GM23248 (cell line): ENCODE results near the gene FRS2. TPM values are rescaled to one million over a fixed set of nuclear protein-coding genes. Genes with fewer than 3 reads are reported as not detected.

ENCODE experiments used
- DNase-seq: peaks from one replicate; pipeline ENCODE4 v3.0.0-alpha.2; 2015
- H2AFZ ChIP-seq: fragments of 200-600 bp; sonication (generic); 2 replicates; pipeline ENCODE4 v1.6.1; 2016; ENCODE audit warnings: antibody characterized with exemption
- H3F3A ChIP-seq: fragments of 200-600 bp; sonication (generic); 2 replicates; pipeline ENCODE4 v1.6.1; 2016; ENCODE audit warnings: mild to moderate bottlenecking, antibody characterized with exemption, mixed run types; ENCODE audit not compliant: insufficient read depth
- H3K27ac ChIP-seq: fragments of 200-600 bp; sonication (generic); 2 replicates; pipeline ENCODE4 v1.5.1; 2016; ENCODE audit warnings: mild to moderate bottlenecking
- H3K27me3 ChIP-seq: fragments of 200-600 bp; sonication (generic); replicated peaks from 2 replicates; pipeline ENCODE4 v1.6.1; 2016; ENCODE audit warnings: mild to moderate bottlenecking; ENCODE audit not compliant: insufficient read depth
- H3K36me3 ChIP-seq: fragments of 200-600 bp; sonication (generic); 2 replicates; pipeline ENCODE4 v1.6.1; 2016; ENCODE audit warnings: low read depth, mild to moderate bottlenecking
- H3K4me1 ChIP-seq: fragments of 200-600 bp; sonication (generic); 2 replicates; pipeline ENCODE4 v1.6.1; 2016; ENCODE audit warnings: mild to moderate bottlenecking; ENCODE audit not compliant: insufficient read depth
- H3K4me2 ChIP-seq: fragments of 200-600 bp; sonication (generic); one replicate; pipeline ENCODE4 v1.6.1; 2016; ENCODE audit warnings: mild to moderate bottlenecking; ENCODE audit not compliant: unreplicated experiment
- H3K4me3 ChIP-seq: fragments of 200-600 bp; sonication (generic); 2 replicates; pipeline ENCODE4 v1.5.1; 2016; ENCODE audit warnings: mild to moderate bottlenecking
- H3K79me2 ChIP-seq: fragments of 200-600 bp; sonication (generic); 2 replicates; pipeline ENCODE4 v1.6.1; 2016; ENCODE audit warnings: mild to moderate bottlenecking; ENCODE audit not compliant: insufficient read depth
- H3K9ac ChIP-seq: fragments of 200-600 bp; sonication (generic); 2 replicates; pipeline ENCODE4 v1.6.1; 2016; ENCODE audit warnings: mild to moderate bottlenecking
- H3K9me2 ChIP-seq: fragments of 200-600 bp; sonication (generic); 2 replicates; pipeline ENCODE4 v1.6.1; 2016; ENCODE audit warnings: mixed run types, mild to moderate bottlenecking, moderate library complexity; ENCODE audit not compliant: insufficient read depth
- H3K9me3 ChIP-seq: fragments of 200-600 bp; sonication (generic); one replicate; pipeline ENCODE4 v1.6.1; 2017; ENCODE audit warnings: low read depth
- H4K20me1 ChIP-seq: fragments of 200-600 bp; sonication (generic); 2 replicates; pipeline ENCODE4 v1.6.0; 2016; ENCODE audit not compliant: insufficient read depth
- EZH2 ChIP-seq: fragments of 200-600 bp; sonication (generic); IDR thresholded peaks from 2 replicates; pipeline ENCODE4 v1.6.1; 2018; ENCODE audit warnings: antibody characterized with exemption, mild to moderate bottlenecking; ENCODE audit not compliant: insufficient read depth, poor library complexity, severe bottlenecking
- EZH2phosphoT487 ChIP-seq: fragments of 200-600 bp; sonication (generic); IDR thresholded peaks from 2 replicates; pipeline ENCODE4 v1.6.1; 2018; ENCODE audit warnings: antibody characterized with exemption, moderate library complexity, mild to moderate bottlenecking, low read depth; ENCODE audit not compliant: insufficient read depth
- WGBS, 2 experiments: methylation state at CpG; one replicate each; pipeline ENCODE4 v1.1.6; 2015 to 2017; ENCODE audit warnings: low lambda C conversion rate in 2 of 2, low coverage in 1 of 2; ENCODE audit errors: missing lambda C conversion rate in 2 of 2; 5-methylcytosine and 5-hydroxymethylcytosine counted together
- in situ Hi-C: fragments of 300-500 bp; cut with MboI; formaldehyde crosslinking; loops from 2 replicates; pipeline ENCODE4 v1.15.0; 2020
- polyA plus RNA-seq: library from polyadenylated mRNA; unstranded; fragments of >200 nt; fragmentation: Nextera tagmentation; extraction: Ambion mirVana; gene quantifications from 2 replicates; pipeline ENCODE4 v1.2.1, GENCODE V29; 2016
- total RNA-seq: library from RNA; depleted of rRNA; stranded (reverse); fragments of >200 nt; shearing (Covaris generic); gene quantifications from 2 replicates; pipeline ENCODE4 v1.2.3, GENCODE V29; 2014; rRNA removed

FRS2 gene
- total RNA-seq (41.2 and 79.5 TPM in 2 replicates), polyA plus RNA-seq (21.7 and 25.5 TPM in 2 replicates)

- Histone ChIP-seq H4K20me1 (peaks cover 7% of the 10 kb centered on the region; the same call in 1 of the 2 replicates), H3K4me2 (peak within 1 kb of the TSS; percentile 100), H2AFZ (peak within 1 kb of the TSS; percentile 100), H3K4me1 (peaks cover 60% of the 10 kb centered on the region), H3K9ac (peak within 1 kb of the TSS; percentile 99), H3K79me2 (peaks cover 52% of the 10 kb centered on the region), H3K4me3 (peak within 1 kb of the TSS; percentile 94), H3K9me2 (no peaks in the 10 kb centered on the region), H3K27ac (peak within 1 kb of the TSS; percentile 88), H3K27me3 (no peaks in the 10 kb centered on the region), H3K36me3 (no peaks in the 10 kb centered on the region), H3F3A (peaks cover 22% of the 10 kb centered on the region), H3K9me3 (no peaks in the 10 kb centered on the region)
- 1 to 2% methylated on average over 45 to 66 of the region's 68 CpGs for WGBS, 2 experiments
- DNase-seq: peak; percentile 96
- TF ChIP-seq EZH2phosphoT487 (no peak), EZH2 (no peak)
- in situ Hi-C loops: no loop called here
Observed at GRCh38 chr12:69470189-69471075, at the start of gene FRS2. FRS2 (plus strand) TSS chr12:69470388; CDS start chr12:69569031, 98,643 bp downstream.

GRCh38 chr12:69421548-69421947 lies 48.6 kb upstream of the FRS2 start:
- in situ Hi-C loops: no loop called here
- H3K4me2 ChIP-seq: no peak overlapping the region
- H3K4me1 ChIP-seq: peaks cover under 1% of the 10 kb centered on the region; the same call in 1 of the 2 replicates
- WGBS, 2 experiments: 94 to 98% methylated on average over 3 of the region's 3 CpGs
- no peaks in the 10 kb centered on the region for H3K9me3 ChIP-seq
- H3K9ac ChIP-seq: no peak overlapping the region
- no peaks in the 10 kb centered on the region for H3K79me2 ChIP-seq
- no peak overlapping the region for H2AFZ ChIP-seq
- H4K20me1 ChIP-seq: no peaks in the 10 kb centered on the region
- no peak for TF ChIP-seq EZH2phosphoT487
- TF ChIP-seq EZH2: no peak
- H3K4me3 ChIP-seq: no peak overlapping the region
- H3F3A ChIP-seq: peaks cover 2% of the 10 kb centered on the region
- H3K9me2 ChIP-seq: no peaks in the 10 kb centered on the region
- no peak for DNase-seq
- H3K27ac ChIP-seq: no peak overlapping the region
- no peaks in the 10 kb centered on the region for H3K36me3 ChIP-seq
- no peaks in the 10 kb centered on the region for H3K27me3 ChIP-seq

- no peaks in the 10 kb centered on the region for H3F3A ChIP-seq
- 94 to 99% methylated on average over 5 of the region's 5 CpGs for WGBS, 2 experiments
- no peak for DNase-seq
- H3K9ac ChIP-seq: no peak overlapping the region
- no peak overlapping the region for H3K27ac ChIP-seq
- no peak overlapping the region for H2AFZ ChIP-seq
- no peaks in the 10 kb centered on the region for H3K79me2 ChIP-seq
- TF ChIP-seq EZH2phosphoT487 (no peak), EZH2 (no peak)
- H3K4me2 ChIP-seq: no peak overlapping the region
- no peaks in the 10 kb centered on the region for H3K4me1 ChIP-seq
- H3K9me3 ChIP-seq: no peaks in the 10 kb centered on the region
- H3K36me3 ChIP-seq: no peaks in the 10 kb centered on the region
- no peaks in the 10 kb centered on the region for H3K27me3 ChIP-seq
- H3K9me2 ChIP-seq: no peaks in the 10 kb centered on the region
- in situ Hi-C loops: no loop called here
- H3K4me3 ChIP-seq: no peak overlapping the region
- no peaks in the 10 kb centered on the region for H4K20me1 ChIP-seq
Observed at GRCh38 chr12:69423037-69423905, 46.9 kb upstream of the FRS2 start.

- H3K27me3 ChIP-seq: no peaks in the 10 kb centered on the region
- H3K9ac ChIP-seq: no peak overlapping the region
- H3K27ac ChIP-seq: no peak overlapping the region
- no peak for TF ChIP-seq EZH2phosphoT487
- in situ Hi-C loops: no loop called here
- 86 to 93% methylated on average over 3 of the region's 3 CpGs for WGBS, 2 experiments
- H3K9me2 ChIP-seq: no peaks in the 10 kb centered on the region
- H3K4me1 ChIP-seq: no peaks in the 10 kb centered on the region
- H3K4me2 ChIP-seq: no peak overlapping the region
- no peaks in the 10 kb centered on the region for H3K36me3 ChIP-seq
- no peak overlapping the region for H3K4me3 ChIP-seq
- no peak overlapping the region for H2AFZ ChIP-seq
- H3K9me3 ChIP-seq: no peaks in the 10 kb centered on the region
- H3F3A ChIP-seq: no peaks in the 10 kb centered on the region
- no peak for DNase-seq
- H3K79me2 ChIP-seq: no peaks in the 10 kb centered on the region
- no peaks in the 10 kb centered on the region for H4K20me1 ChIP-seq
Observed at GRCh38 chr12:69425417-69425816, 44.8 kb upstream of the FRS2 start.
